ENCODE measurements around the gene METAP2. TPM values are rescaled to one million over a fixed set of nuclear protein-coding genes. Genes with fewer than 3 reads are reported as not detected.

The METAP2 gene
- total RNA-seq, 1 donor from 2014 or later = 22.0 TPM

- ATAC-seq = peak; percentile 48
- no peak for DNase-seq (ENCODE audit: low spot score)
Measured at GRCh38 chr12:95506707-95507523, 33.0 kb downstream of the METAP2 start.

DNA sequence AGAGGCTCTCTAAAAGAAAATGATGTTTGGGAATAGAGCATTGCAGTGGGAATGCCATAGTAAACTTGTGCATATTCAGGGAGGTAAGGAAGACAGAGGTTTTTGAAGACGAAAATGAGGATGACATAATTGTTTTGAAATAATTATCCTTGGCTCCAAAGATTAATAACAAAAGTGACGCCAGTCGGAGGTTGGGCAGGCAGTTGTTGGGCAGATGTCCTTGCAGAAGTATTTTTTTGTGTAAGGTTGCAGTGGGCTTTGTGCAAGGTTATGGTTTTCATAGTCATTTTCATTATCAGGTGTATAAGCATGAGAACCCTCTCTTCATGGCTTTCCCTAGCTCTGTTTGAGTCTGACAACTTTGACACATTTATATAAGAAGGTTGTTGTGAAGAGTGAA, 35.3 kb downstream of the METAP2 start:
- no peak for ATAC-seq
- no peak for DNase-seq (ENCODE audit: low spot score)

GRCh38 chr12:95511977-95512376, 38.0 kb downstream of the METAP2 start:
- no peak for ATAC-seq
- DNase-seq (ENCODE audit: low spot score) = no peak

GRCh38 chr12:95513599-95513998, 39.6 kb downstream of the METAP2 start:
- DNase-seq (ENCODE audit: low spot score) (no peak), ATAC-seq (no peak)

- DNase-seq (ENCODE audit: low spot score) = no peak
- no peak for ATAC-seq
Measured at GRCh38 chr12:95515197-95515596, 41.2 kb downstream of the METAP2 start.

- DNase-seq (ENCODE audit: low spot score) (no peak), ATAC-seq (no peak)
Measured at GRCh38 chr12:95516757-95517156, 42.8 kb downstream of the METAP2 start.

GRCh38 chr12:95517246-95517645, 43.3 kb downstream of the METAP2 start:
- ATAC-seq (no peak), DNase-seq (ENCODE audit: low spot score) (no peak)

GRCh38 chr12:95518944-95519343, 45.0 kb downstream of the METAP2 start:
- ATAC-seq = peak; percentile 46

GRCh38 chr12:95520816-95521215, 46.9 kb downstream of the METAP2 start:
- no peak for DNase-seq (ENCODE audit: low spot score)
- no peak for ATAC-seq

More at GRCh38 chr12:95518944-95519343, 45.0 kb downstream of the METAP2 start:
- no peak for DNase-seq (ENCODE audit: low spot score)

DNA sequence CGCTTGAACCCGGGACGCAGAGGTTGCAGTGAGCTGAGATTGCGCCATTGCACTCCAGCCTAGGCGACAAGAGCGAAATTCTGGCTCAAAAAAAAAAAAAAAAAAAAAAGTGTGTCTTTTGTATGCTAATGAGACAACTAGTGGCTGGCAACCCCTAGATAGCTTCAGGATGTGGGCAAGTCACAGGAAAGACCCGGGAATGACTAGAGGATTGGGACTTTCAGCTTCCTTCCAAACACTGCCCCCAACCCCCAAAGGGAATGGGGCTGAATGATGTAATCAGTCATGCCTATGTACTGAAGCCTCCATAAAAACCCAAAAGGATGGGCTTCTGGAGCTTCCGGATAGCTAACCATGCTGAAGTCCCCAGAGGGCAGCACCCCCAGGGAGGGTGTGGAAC, 48.7 kb downstream of the METAP2 start:
- DNase-seq (ENCODE audit: low spot score) (no peak), ATAC-seq (no peak)

DNA sequence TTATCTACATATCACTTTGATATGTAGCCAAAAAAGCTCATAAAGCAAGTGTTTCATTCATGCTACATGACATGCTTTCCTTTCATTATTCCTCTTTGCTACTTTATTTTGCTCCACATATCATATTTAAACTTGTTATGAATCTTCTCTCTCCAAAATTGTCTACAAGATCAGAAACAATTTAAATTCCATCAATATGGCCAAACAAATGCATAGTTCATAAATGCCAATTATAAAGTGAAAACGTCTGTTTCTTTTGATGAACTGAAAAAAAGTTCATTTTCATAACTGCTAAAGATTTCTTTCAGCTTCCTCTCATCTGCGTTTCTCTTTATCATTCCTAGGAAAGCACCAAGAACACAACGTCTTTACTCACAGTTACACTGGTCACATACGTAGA, 54.5 kb downstream of the METAP2 start:
- DNase-seq (ENCODE audit: low spot score) = no peak
- no peak for ATAC-seq

DNA sequence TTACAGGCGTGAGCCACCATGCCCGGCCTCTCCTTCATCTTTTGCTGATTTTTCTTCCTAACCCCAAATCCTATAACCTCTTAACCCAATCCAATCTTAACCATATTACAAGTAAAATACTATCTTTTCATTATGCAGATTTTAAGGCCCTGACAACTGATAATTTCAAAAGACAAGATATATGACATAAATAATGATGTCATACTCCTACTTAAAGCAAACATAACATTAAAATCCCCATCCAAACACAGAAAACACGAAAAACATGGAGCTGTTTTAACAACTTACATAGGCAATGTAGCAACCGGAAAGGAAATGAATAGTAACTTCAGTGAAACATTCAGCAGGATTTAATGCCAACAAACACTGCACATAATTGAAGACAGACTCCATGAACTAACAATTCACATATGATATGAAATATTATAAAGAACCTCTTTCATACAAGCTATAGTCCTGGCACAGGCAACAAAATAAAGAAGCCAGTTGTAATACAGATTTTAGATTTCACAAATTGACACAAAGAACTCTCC, 55.8 kb downstream of the METAP2 start:
- ATAC-seq (no peak), DNase-seq (ENCODE audit: low spot score) (no peak)

DNA sequence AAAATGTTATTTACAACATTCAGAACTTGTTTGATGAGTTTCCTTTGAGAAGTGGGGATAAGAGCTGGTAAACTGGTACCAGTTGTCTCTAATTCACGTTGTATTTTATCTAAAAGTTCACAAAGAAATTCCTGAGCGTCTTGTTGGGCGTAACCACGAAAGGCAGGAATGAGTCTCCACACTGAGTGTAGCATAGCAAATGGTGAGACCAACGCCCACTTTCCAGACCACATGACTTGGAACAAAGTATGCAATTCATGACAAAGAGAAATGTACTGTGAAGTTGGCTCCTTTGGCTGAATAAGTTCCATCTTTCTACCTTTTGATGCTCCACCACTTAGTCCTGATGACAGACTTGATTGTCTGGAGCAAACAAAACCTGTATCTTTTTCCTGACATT, 58.9 kb downstream of the METAP2 start:
- DNase-seq (ENCODE audit: low spot score) (no peak), ATAC-seq (no peak)

- DNase-seq (ENCODE audit: low spot score) (no peak), ATAC-seq (no peak)
Measured at GRCh38 chr12:95533985-95534384, 60.0 kb downstream of the METAP2 start.

- DNase-seq (ENCODE audit: low spot score) (no peak), ATAC-seq (no peak)
Measured at GRCh38 chr12:95538006-95538405, 64.1 kb downstream of the METAP2 start.

DNA sequence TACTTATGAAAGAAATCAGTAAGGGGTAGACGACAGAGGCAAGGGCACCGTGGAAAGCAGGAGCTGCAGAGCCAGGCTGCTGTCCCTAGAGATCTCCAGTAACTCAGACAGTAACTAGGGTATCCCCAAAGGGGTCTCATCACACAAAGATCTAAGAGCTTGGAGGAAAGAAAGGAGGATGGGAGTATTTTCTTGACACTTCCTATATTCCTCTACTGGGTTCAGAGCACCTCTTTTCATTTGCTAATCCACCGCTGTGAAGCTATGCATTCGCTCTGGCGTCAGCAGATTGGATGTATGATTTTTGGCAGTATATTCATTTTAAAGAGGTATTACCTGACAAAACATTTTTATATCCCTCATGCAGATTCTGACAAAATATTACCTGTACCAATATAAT, 64.7 kb downstream of the METAP2 start:
- DNase-seq (ENCODE audit: low spot score) (no peak), ATAC-seq (no peak)

GRCh38 chr12:95541436-95541835, 67.5 kb downstream of the METAP2 start:
- ATAC-seq = no peak
- no peak for DNase-seq (ENCODE audit: low spot score)

DNA sequence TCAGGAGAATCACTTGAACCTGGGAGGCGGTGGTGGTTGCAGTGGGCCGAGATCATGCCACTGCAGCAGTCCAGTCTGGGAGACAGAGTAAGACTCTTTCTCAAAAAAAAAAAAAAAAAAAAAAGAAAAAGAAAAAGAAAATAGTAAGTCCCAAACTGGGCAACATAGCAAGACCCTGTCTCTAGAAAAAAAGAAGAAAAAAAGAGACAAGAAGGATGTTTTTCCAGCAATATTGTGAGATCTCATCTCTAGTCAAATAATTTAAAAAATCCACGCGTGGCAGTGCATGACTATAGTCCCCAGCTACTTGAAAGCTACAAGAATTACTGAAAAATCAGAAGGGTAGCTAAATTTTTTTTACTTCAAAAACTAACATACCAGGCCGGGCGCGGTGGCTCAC, 69.4 kb downstream of the METAP2 start:
- DNase-seq (ENCODE audit: low spot score) (no peak), ATAC-seq (no peak)

- no peak for ATAC-seq
- DNase-seq (ENCODE audit: low spot score) = no peak
Measured at GRCh38 chr12:95544756-95545155, 70.8 kb downstream of the METAP2 start.

DNA sequence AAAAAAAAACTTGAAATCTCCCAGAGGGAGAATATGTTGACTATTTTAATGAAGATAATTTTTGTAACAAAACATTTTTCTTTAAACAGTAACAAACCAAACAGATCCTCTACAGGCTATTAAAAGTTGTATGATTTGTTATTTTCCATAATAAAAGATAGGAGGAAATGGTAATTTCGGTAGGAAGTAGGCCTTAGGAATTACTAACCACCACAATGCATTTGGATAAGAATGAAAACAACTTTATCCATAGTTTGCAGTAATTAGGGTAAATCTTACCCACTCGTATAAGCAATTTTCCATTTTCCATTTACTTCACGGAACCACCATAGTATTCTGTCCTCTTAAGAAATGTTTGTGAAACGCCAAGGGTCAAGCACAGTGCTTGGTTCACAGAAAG, 71.4 kb downstream of the METAP2 start:
- no peak for ATAC-seq

GRCh38 chr12:95545731-95546490, 72.0 kb downstream of the METAP2 start:
- no peak for ATAC-seq
- no peak for DNase-seq (ENCODE audit: low spot score)

More for the DNA sequence above, 71.4 kb downstream of the METAP2 start:
- DNase-seq (ENCODE audit: low spot score) = no peak

DNA sequence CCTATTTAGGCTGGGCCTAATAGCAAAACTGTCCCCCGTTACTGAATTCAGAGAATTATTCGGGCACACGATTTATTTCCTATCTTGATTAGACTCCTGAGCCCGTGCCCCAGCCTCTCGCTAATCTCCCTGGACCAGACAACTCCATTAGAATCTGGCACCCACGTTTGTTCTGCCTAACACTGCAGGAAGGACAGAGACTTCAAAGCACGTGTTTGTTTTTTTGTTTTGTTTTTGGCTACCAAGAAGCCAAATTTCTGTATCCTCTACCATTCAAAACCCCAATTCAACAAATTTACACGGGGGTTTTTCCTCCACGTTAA, 72.5 kb downstream of the METAP2 start:
- DNase-seq (ENCODE audit: low spot score) = no peak
- no peak for ATAC-seq

Data from left lobe of liver (tissue), 2 donors.